Duodenal mucosa (tissue), 2 donors: Measurements from ENCODE around the gene ADAM21.
"Not testable (repeated sequence)": the region's sequence is repeated elsewhere in the genome, so short reads cannot be mapped to it uniquely, and the experiment has no call there.

Source experiments
- H3K27ac ChIP-seq: one replicate; pipeline ENCODE4 v1.7.0; 2013; ENCODE audit warnings: low read depth, low read length
- H3K27me3 ChIP-seq, 2 donors: one replicate each; pipeline ENCODE4 v1.7.0; 2013; ENCODE audit warnings: low read length in 2 of 2, control low read depth in 1 of 2; ENCODE audit not compliant: insufficient read depth in 2 of 2, control insufficient read depth in 1 of 2
- H3K36me3 ChIP-seq, 2 donors: one replicate each; pipeline ENCODE4 v1.7.0; 2013; ENCODE audit warnings: low read length in 2 of 2, control low read depth in 1 of 2; ENCODE audit not compliant: insufficient read depth in 2 of 2, control insufficient read depth in 1 of 2
- H3K4me1 ChIP-seq, 2 donors: one replicate each; pipeline ENCODE4 v1.7.0; 2013; ENCODE audit warnings: low read length in 2 of 2, control low read depth in 1 of 2; ENCODE audit not compliant: insufficient read depth in 2 of 2, control insufficient read depth in 1 of 2
- H3K4me3 ChIP-seq, 2 donors: one replicate each; pipeline ENCODE4 v1.7.0; 2013; ENCODE audit warnings: low read length in 2 of 2, low read depth in 1 of 2
- H3K9ac ChIP-seq, 2 donors: one replicate each; pipeline ENCODE4 v1.7.0; 2013; ENCODE audit warnings: low read length in 2 of 2, low read depth in 1 of 2
- H3K9me3 ChIP-seq, 2 donors: one replicate each; pipeline ENCODE4 v1.7.0; 2013; ENCODE audit warnings: low read length in 2 of 2, control low read depth in 1 of 2; ENCODE audit not compliant: control insufficient read depth in 1 of 2

ADAM21 gene

DNA sequence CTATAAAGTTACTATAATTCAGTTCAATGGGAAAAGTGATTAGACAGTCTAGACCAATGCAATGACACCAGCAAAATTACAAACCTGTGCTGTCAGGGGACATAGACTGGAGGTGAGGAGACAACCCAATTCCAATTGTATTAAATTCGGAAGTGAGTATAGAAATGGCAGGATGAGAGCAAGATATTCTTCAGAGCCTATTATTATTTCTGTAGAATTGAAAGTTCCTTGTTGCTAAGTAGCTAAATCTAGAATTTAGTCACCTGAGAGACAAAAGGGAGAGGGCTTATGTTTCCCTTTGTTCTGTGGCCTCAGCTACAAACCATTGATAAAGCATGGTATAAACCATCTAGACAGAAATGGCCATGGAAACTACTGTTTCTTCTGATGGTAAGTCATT, at the start of gene ADAM21:
Gene ADAM21 (plus strand): TSS at position 301 of the 400 bp plus-strand sequence. CDS start 5,326 bp downstream, outside the sequence.
- Histone ChIP-seq H3K9ac (no peak within 1 kb of the TSS), H3K27ac (no peak within 1 kb of the TSS), H3K9me3 (no peaks in the 10 kb centered on the region), H3K4me1 (no peaks in the 10 kb centered on the region), H3K36me3 (no peaks in the 10 kb centered on the region), H3K27me3 (no peaks in the 10 kb centered on the region), H3K4me3 (no peak within 1 kb of the TSS)

DNA sequence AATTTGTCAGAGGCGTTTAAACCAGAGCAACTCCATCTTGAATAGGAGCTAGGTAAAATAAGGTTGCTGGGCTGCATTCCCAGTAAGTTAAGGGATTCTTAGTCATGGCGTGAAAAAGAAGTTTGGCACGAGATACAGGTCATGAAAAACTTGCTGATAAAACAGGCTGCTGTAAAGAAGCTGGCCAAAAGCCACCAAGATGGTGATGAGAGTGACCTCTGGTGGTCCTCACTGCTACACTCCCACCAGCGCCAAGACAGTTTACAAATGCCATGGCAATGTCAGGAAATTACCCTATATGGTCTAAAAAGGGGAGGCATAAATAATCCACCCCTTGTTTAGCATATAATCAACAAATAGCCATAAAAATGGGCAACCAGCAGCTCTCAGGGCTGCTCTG, 48.6 kb upstream of the ADAM21 start:
- H3K27ac ChIP-seq, H3K4me3 ChIP-seq, H3K36me3 ChIP-seq, H3K27me3 ChIP-seq, H3K9me3 ChIP-seq, H3K4me1 ChIP-seq, H3K9ac ChIP-seq: not testable (repeated sequence)

DNA sequence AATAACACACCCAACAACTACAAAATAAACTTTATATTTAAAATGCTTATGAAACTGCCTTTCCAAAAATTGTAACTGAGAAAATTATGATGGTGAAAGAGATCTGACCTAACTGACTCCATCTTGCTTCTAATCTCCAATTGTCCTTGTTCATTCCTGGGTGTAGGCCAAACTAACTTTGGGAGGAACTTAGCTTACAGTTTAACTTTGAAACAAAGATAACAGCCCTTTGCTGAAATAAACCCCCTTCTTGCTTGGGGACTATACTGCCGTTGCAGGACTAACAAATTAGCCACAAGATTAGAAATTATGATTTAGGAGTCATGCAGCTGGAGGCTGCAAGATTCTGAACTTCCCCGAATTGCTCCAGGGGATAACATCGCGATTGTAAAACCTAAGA, 45.8 kb upstream of the ADAM21 start:
- not testable (repeated sequence) for H3K9me3 ChIP-seq, H3K36me3 ChIP-seq, H3K9ac ChIP-seq, H3K4me1 ChIP-seq, H3K4me3 ChIP-seq, H3K27ac ChIP-seq, H3K27me3 ChIP-seq

DNA sequence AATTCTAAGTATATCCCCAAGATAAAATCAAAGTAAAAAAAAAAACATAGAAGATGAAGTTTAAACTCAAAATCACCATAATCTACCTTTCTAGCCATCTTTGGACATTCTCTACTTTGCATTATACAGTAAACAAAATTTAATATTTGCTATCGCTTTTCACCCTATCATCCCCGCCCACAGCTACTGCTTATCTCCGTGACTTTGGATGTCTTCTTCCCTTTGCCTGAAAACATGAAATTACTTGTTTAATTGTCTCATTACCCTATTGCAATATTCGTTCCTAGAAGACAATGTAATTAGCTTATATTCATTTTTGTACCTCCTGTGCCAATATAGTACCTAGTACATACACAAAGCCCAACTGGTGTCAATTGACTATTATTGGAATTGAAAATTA, 44.4 kb upstream of the ADAM21 start:
- H3K9ac ChIP-seq = no peak overlapping the region
- peaks cover 0 to 8% of the 10 kb centered on the region in 2 donors for H3K36me3 ChIP-seq

DNA sequence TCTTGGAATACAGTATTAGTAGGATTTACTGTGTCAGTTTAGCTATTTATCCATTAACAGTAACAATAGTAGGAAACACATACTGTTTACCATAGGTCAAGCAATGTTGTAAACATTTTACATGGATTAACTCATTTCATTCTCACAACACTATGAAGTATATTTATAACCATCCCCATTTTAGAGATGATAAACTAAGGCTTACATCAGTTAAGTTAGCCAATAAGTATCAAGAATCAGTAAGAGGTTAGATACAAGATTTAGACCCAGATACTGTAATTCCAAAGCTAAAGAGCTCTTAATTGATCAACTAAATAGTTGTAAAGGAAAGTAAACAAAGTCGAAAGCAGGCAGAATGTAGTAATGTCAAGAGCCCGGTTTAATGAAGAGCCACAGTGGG, 36.2 kb upstream of the ADAM21 start:
- H3K9me3 ChIP-seq = no peaks in the 10 kb centered on the region
- peak overlapping the region in 1 of 2 donors; percentile 32 for H3K9ac ChIP-seq
- no peak overlapping the region for H3K27ac ChIP-seq
- peak overlapping the region; percentile 92 to 93 for H3K4me3 ChIP-seq
- H3K4me1 ChIP-seq = peaks cover 9 to 12% of the 10 kb centered on the region in 2 donors
- no peaks in the 10 kb centered on the region for H3K27me3 ChIP-seq
- peaks cover 0 to 3% of the 10 kb centered on the region in 2 donors for H3K36me3 ChIP-seq

More for the DNA sequence above, 44.4 kb upstream of the ADAM21 start:
- Histone ChIP-seq H3K9me3 (peaks cover 0 to 5% of the 10 kb centered on the region in 2 donors), H3K27ac (no peak overlapping the region), H3K27me3 (no peaks in the 10 kb centered on the region), H3K4me1 (no peaks in the 10 kb centered on the region), H3K4me3 (no peak overlapping the region)

DNA sequence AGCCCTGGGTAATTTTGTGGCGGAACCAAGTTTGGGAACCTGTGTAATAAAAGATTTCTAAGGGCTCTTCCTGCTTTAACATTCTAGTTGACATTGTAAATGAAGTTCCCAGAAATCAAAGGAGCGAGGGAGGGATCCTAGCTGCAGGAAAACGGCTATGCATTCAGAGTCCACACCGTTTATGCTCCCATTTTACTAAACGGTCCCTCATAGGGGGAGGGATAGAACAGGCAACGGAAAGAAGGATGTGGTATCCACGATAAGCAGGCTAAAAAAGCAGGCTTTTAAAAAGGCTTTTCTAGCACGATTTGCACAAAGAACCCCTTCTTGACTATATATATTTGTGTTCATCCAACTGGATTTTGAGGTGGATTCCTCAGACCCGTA, 35.6 kb upstream of the ADAM21 start:
- Histone ChIP-seq H3K4me3 (peak overlapping the region; percentile 92 to 93), H3K36me3 (peaks cover 0 to 3% of the 10 kb centered on the region in 2 donors), H3K27ac (peak overlapping the region; percentile 63), H3K9ac (peak overlapping the region; percentile 65 to 79), H3K4me1 (peaks cover 9 to 12% of the 10 kb centered on the region in 2 donors), H3K27me3 (no peaks in the 10 kb centered on the region), H3K9me3 (no peaks in the 10 kb centered on the region)

DNA sequence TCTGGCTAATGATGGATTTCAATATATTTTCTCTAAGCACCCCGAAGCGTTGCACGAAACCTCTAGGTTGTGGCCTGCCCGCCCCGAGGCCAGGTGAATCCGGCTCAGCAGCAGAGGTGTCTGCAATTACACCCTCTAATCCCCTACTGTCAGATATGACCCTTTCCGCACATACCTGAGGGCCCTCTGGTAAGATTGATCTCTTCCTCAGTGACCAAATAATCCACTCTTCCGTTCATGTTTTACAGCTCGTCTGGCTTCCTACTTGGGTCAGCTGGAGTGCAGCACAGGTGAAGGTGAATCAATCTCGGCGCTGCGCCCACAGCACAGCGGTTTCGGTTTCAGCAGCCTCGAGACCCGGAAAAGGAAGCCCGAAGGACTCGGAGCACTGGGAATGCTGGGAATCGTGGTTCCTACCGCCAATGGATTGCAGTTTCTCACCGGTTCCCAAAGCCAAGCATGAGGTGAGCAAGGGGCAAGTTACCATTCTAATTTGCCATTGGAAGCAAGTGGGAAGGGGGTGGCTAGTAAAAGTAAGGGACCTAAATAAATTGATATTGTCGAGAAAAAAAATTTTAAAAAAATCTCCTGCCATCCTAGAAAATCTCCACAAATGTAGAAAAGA, 35.1 kb upstream of the ADAM21 start, which contains the start of gene SYNJ2BP:
Gene SYNJ2BP (minus strand): TSS at position 366 of the 625 bp plus-strand sequence. CDS start 127 bp downstream, at position 239.
- Histone ChIP-seq H3K4me3 (peak within 1 kb of the TSS; percentile 92 to 93), H3K9me3 (no peaks in the 10 kb centered on the region), H3K9ac (peak within 1 kb of the TSS; percentile 65 to 79), H3K36me3 (peaks cover 0 to under 1% of the 10 kb centered on the region in 2 donors), H3K27ac (peak within 1 kb of the TSS; percentile 63), H3K27me3 (no peaks in the 10 kb centered on the region), H3K4me1 (peaks cover 9 to 12% of the 10 kb centered on the region in 2 donors)

DNA sequence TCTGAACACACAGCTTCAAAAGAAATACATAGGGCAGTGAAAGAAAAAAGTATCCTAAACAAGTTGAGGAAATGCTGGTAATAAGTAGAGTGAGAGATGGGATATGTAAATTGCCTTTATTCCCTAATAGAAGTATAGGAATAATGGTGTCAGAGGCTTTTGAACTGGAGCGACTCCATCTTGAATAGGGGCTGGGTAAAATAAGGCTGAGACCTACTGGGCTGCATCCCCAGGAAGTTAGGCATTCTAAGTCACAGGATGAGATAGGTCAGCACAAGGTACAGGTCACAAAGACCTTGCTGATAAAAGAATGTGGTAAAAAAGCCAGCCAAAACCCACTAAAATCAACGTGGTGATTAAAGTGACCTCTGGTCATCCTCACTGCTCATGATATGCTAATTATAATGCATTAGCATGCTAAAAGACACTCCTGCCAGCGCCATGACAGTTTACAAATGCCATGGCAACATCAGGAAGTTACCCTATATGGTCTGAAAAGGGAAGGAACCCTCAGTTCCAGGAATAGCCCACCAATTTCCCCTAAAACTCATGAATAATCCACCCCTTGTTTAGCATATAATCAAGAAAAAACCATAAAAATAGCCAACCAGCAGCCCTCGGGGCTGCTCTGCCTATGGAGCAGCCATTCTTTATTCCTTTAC, 32.6 kb upstream of the ADAM21 start:
- H3K9me3 ChIP-seq, H3K4me3 ChIP-seq, H3K27me3 ChIP-seq, H3K36me3 ChIP-seq, H3K9ac ChIP-seq, H3K27ac ChIP-seq: not testable (repeated sequence)
- H3K4me1 ChIP-seq = peaks cover 9 to 12% of the 10 kb centered on the region in 2 donors

DNA sequence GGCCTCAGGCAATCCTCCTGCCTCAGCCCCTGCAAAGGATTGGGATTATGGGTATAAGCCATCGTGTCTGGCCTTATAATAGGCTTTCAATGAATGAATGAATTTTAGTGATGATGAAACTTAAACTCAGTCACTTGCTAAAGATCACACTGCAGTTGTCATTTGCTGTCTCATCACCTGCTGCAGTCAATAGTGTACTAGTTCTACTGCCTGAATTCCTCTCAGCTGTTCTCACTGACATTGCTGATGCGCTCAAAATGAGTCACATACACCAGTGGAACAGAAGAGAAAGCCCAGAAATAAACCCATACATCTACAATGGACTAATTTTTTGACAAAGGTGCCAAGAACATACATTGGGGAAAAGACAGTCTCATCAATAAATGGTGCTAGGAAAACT, 29.4 kb upstream of the ADAM21 start:
- no peaks in the 10 kb centered on the region for H3K4me1 ChIP-seq
- H3K36me3 ChIP-seq = no peaks in the 10 kb centered on the region
- H3K27ac ChIP-seq = no peak overlapping the region
- no peaks in the 10 kb centered on the region for H3K27me3 ChIP-seq
- H3K9me3 ChIP-seq = peaks cover 0 to under 1% of the 10 kb centered on the region in 2 donors
- H3K9ac ChIP-seq = no peak overlapping the region
- no peak overlapping the region for H3K4me3 ChIP-seq

DNA sequence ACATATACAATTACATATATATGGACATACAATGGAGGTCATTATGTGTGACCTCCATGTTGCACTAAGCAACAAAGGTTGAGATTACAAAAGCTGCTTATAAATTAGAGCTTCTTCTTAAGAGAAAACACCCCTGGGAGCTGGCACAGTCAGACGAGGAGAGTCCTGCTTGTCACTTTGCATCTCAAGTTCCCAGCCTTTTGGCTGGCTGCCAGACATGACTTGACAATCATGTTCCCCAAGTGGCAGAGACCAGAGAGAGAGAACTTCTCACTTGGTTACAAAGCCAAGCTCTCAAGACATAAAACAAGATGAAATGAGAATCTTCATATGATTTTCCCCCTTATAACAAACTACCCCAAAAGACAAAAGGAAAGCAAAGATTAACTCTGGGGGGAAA, 26.6 kb upstream of the ADAM21 start:
- H3K27ac ChIP-seq = no peak overlapping the region
- H3K9me3 ChIP-seq = peaks cover 0 to 3% of the 10 kb centered on the region in 2 donors
- no peaks in the 10 kb centered on the region for H3K36me3 ChIP-seq
- no peak overlapping the region for H3K4me3 ChIP-seq
- no peaks in the 10 kb centered on the region for H3K27me3 ChIP-seq
- no peak overlapping the region for H3K9ac ChIP-seq
- no peaks in the 10 kb centered on the region for H3K4me1 ChIP-seq
